Endothelial cell of umbilical vein (primary cell): Measurements from ENCODE around the gene TTYH3. TPM values are rescaled to one million over a fixed set of nuclear protein-coding genes. Genes with fewer than 3 reads are reported as not detected.

Source experiments
- BruUV-seq: library from RNA; stranded (reverse); fragments of 400-500 nt; replicated peaks from 2 replicates; lab custom pipeline; 2021; lab: Mats Ljungman, UMichigan
- CTCF ChIA-PET: fragments of 300-600, 350-600 bp; sonication (Branson Sonifier 250); formaldehyde crosslinking; loops from one replicate; lab custom pipeline; 2021; ENCODE audit warnings: antibody characterized with exemption, inconsistent platforms; lab: Charles Lee
- POLR2A ChIA-PET: fragments of 300-600, 350-600 bp; sonication (Branson Sonifier 250); formaldehyde crosslinking; loops from one replicate; lab custom pipeline; 2021; ENCODE audit warnings: antibody characterized with exemption, inconsistent platforms; lab: Charles Lee
- DNase-seq: peaks from one replicate; pipeline ENCODE4 v3.0.0-alpha.2; 2011; ENCODE audit warnings: low read depth, low spot score
- FAIRE-seq: peaks from 2 replicates; lab custom pipeline; 2011; peaks lifted over from hg19 to GRCh38; lab: Jason Lieb, UNC
- H2AFZ ChIP-seq: 2 replicates; pipeline ENCODE4 v1.6.0; 2012; ENCODE audit warnings: low read depth, low read length, control low read depth, inconsistent platforms
- H3K27ac ChIP-seq: 2 replicates; pipeline ENCODE4 v1.5.1; 2011; ENCODE audit warnings: low read depth, mild to moderate bottlenecking, control low read depth, low read length, moderate library complexity; ENCODE audit not compliant: insufficient read depth
- H3K27me3 ChIP-seq, 2 experiments: 2 replicates each; pipeline versions ENCODE4 v1.6.0 to v1.6.1; 2011; ENCODE audit warnings: low read length in 2 of 2, mixed read lengths in 1 of 2; ENCODE audit not compliant: control insufficient read depth in 2 of 2, insufficient read depth in 2 of 2
- H3K36me3 ChIP-seq, 2 experiments: 2 replicates in 1 of 2; 3 replicates in 1 of 2; pipeline ENCODE4 v1.5.1; 2011; ENCODE audit warnings: low read length in 2 of 2, mild to moderate bottlenecking in 1 of 2, moderate library complexity in 1 of 2; ENCODE audit not compliant: control insufficient read depth in 2 of 2, insufficient read depth in 2 of 2; ENCODE audit errors: extremely low read depth in 1 of 2
- H3K4me1 ChIP-seq: 3 replicates; pipeline ENCODE4 v1.5.1; 2011; ENCODE audit warnings: mild to moderate bottlenecking, low read length; ENCODE audit not compliant: control insufficient read depth, insufficient read depth; ENCODE audit errors: extremely low read depth
- H3K4me2 ChIP-seq: 2 replicates; pipeline ENCODE4 v1.6.1; 2011; ENCODE audit warnings: low read length, control low read depth, mixed read lengths; ENCODE audit not compliant: insufficient read depth
- H3K4me3 ChIP-seq, 3 experiments: fragments of 200-600 bp in 1 of 3; sonication (generic), shearing (Covaris generic) in 1 of 3; replicated peaks in 1 of 3; 2 replicates each; pipeline ENCODE4 v1.5.1; 2011 to 2016; ENCODE audit warnings: control low read depth in 3 of 3, low read length in 3 of 3, mild to moderate bottlenecking in 2 of 3, inconsistent platforms in 1 of 3, low read depth in 1 of 3, moderate library complexity in 1 of 3; ENCODE audit not compliant: insufficient read depth in 1 of 3
- H3K79me2 ChIP-seq: 2 replicates; pipeline ENCODE4 v1.6.0; 2012; ENCODE audit warnings: low read length, inconsistent platforms; ENCODE audit not compliant: control insufficient read depth, insufficient read depth
- H3K9ac ChIP-seq: replicated peaks from 2 replicates; pipeline ENCODE3; 2011; ENCODE audit warnings: low read length, control low read depth; ENCODE audit not compliant: insufficient read depth; ENCODE audit errors: extremely low read depth
- H3K9me1 ChIP-seq: replicated peaks from 3 replicates; pipeline ENCODE4 v1.6.0; 2011; ENCODE audit warnings: mild to moderate bottlenecking, low read length; ENCODE audit not compliant: control insufficient read depth, insufficient read depth; ENCODE audit errors: extremely low read depth
- H3K9me3 ChIP-seq: replicated peaks from 2 replicates; pipeline ENCODE4 v1.5.1; 2012; ENCODE audit warnings: low read length, inconsistent platforms; ENCODE audit not compliant: control insufficient read depth, insufficient read depth
- H4K20me1 ChIP-seq: replicated peaks from 2 replicates; pipeline ENCODE3; 2011; ENCODE audit warnings: mild to moderate bottlenecking, low read length; ENCODE audit not compliant: control insufficient read depth, insufficient read depth; ENCODE audit errors: extremely low read depth
- EZH2 ChIP-seq: IDR thresholded peaks from 2 replicates; pipeline ENCODE4 v1.6.1; 2012; ENCODE audit warnings: borderline replicate concordance, low read depth, mild to moderate bottlenecking, moderate library complexity, low read length, inconsistent platforms; ENCODE audit not compliant: severe bottlenecking
- FOS ChIP-seq: IDR thresholded peaks from 2 replicates; pipeline ENCODE4 v1.6.1; 2011; ENCODE audit warnings: mild to moderate bottlenecking, low read length, moderate library complexity, borderline replicate concordance; ENCODE audit not compliant: insufficient read depth
- GATA2 ChIP-seq: IDR thresholded peaks from 2 replicates; pipeline ENCODE4 v1.7.0; 2011; ENCODE audit warnings: low read depth, mild to moderate bottlenecking, moderate library complexity, mixed read lengths, low read length; ENCODE audit not compliant: insufficient read length, insufficient read depth
- MAX ChIP-seq: IDR thresholded peaks from 2 replicates; pipeline ENCODE4 v1.6.1; 2011; ENCODE audit not compliant: insufficient read depth, insufficient read length
- MYC ChIP-seq: IDR thresholded peaks from one replicate; pipeline ENCODE4 v1.6.1; 2011; ENCODE audit warnings: mild to moderate bottlenecking, low read depth, low read length
- POLR2A ChIP-seq: IDR thresholded peaks from 2 replicates; pipeline ENCODE4 v1.6.1; 2012; ENCODE audit warnings: low read depth, mild to moderate bottlenecking, control low read depth, low read length
- dilution Hi-C: fragments of 300-500 bp; cut with MboI; formaldehyde crosslinking; loops from one replicate; pipeline ENCODE4 v1.15.0; 2019; ENCODE audit warnings: low sequenced_read_pairs; ENCODE audit not compliant: extremely low pct_ligation_motif_present
- intact Hi-C: fragments of 100-400 bp; cut with micrococcal nuclease; formaldehyde crosslinking; loops from one replicate; pipeline ENCODE4 v1.10.0; 2022
- polyA plus RNA-seq, 4 experiments: library from polyadenylated mRNA; depleted of rRNA in 3 of 4; stranded (reverse) in 3 of 4; unstranded in 1 of 4; fragments of >200 nt; gene quantifications; 2 replicates each; pipeline versions ENCODE4 v1.2.1 to v1.2.3, GENCODE V29; 2011 to 2012; ENCODE audit warnings: missing spikeins in 1 of 4
- total RNA-seq: library from RNA; stranded (reverse); gene quantifications from 2 replicates; pipeline ENCODE4 v1.2.3, GENCODE V29; 2021

TTYH3 gene
- total and polyA plus RNA-seq, 2 donors (not counting 3 experiments of a cell fraction or from before 2014, with no cell fraction given), result 143 to 280 TPM

- no peaks in the 10 kb centered on the region for H3K79me2 ChIP-seq
- H3K4me2 ChIP-seq, result no peak overlapping the region
- H3K27ac ChIP-seq, result no peak overlapping the region
- BruUV-seq, result no TSS peak
- ChIA-PET POLR2A (no interaction called here), CTCF (no interaction called here)
- H3K9me1 ChIP-seq, result no peaks in the 10 kb centered on the region
- intact Hi-C loops, result no loop called here
- DNase-seq (no peak), FAIRE-seq (no peak)
- dilution Hi-C loops, result no loop called here
- TF ChIP-seq FOS (no peak), POLR2A (no peak), MAX (no peak)
- no peaks in the 10 kb centered on the region for H3K9me3 ChIP-seq
- H3K4me3 ChIP-seq, result no peak overlapping the region
- no peaks in the 10 kb centered on the region for H3K4me1 ChIP-seq
- H2AFZ ChIP-seq, result no peak overlapping the region
- no peaks in the 10 kb centered on the region for H3K27me3 ChIP-seq
- H4K20me1 ChIP-seq, result no peaks in the 10 kb centered on the region
- H3K9ac ChIP-seq, result no peak overlapping the region
- H3K36me3 ChIP-seq, result peaks cover 0 to 26% of the 10 kb centered on the region in 2 experiments
These were observed 36.4 kb upstream of the TTYH3 start for GRCh38 chr7:2595258-2595860.

GRCh38 chr7:2596464-2597272 is 35.1 kb upstream of the TTYH3 start:
- no peak overlapping the region for H3K4me2 ChIP-seq
- no TSS peak for BruUV-seq
- H3K27me3 ChIP-seq, result no peaks in the 10 kb centered on the region
- no peak overlapping the region for H3K27ac ChIP-seq
- intact Hi-C loops, result no loop called here
- no peak overlapping the region for H3K4me3 ChIP-seq
- dilution Hi-C loops, result no loop called here
- peaks cover 0 to 26% of the 10 kb centered on the region in 2 experiments for H3K36me3 ChIP-seq
- no peaks in the 10 kb centered on the region for H3K79me2 ChIP-seq
- DNase-seq (no peak), FAIRE-seq (no peak)
- H4K20me1 ChIP-seq, result no peaks in the 10 kb centered on the region
- POLR2A ChIA-PET, result no interaction called here
- H2AFZ ChIP-seq, result no peak overlapping the region
- CTCF ChIA-PET, result interaction anchor here (0.9 to 1.7 kb wide), 3 partner anchors 10 to 61 kb away, joined by 3 to 7 read pairs (median 3); no protein-coding TSS in a partner anchor
- H3K9ac ChIP-seq, result no peak overlapping the region
- H3K9me1 ChIP-seq, result no peaks in the 10 kb centered on the region
- TF ChIP-seq MYC (no peak), GATA2 (no peak), EZH2 (no peak)
- no peaks in the 10 kb centered on the region for H3K9me3 ChIP-seq
- H3K4me1 ChIP-seq, result no peaks in the 10 kb centered on the region
